Panc1 (cell line): Measurements from ENCODE around the gene ZC2HC1B. TPM values are rescaled to one million over a fixed set of nuclear protein-coding genes. Genes with fewer than 3 reads are reported as not detected.
A peak's percentile ranks its signal among the peaks of the same experiment; 100 is the strongest.

ENCODE experiments used
- ATAC-seq: fragments of 200-7000 bp; cut with Tn5 transposase; 2 replicates; pipeline ENCODE4 v1.9.1; 2020; ENCODE audit warnings: mild to moderate bottlenecking, moderate library complexity
- BruUV-seq: library from RNA; stranded (reverse); fragments of 400-500 nt; replicated peaks from 2 replicates; lab custom pipeline; 2021; lab: Mats Ljungman, UMichigan
- CTCF ChIA-PET: fragments of 300-600 bp; sonication (Branson Sonifier 250); formaldehyde crosslinking; loops from one replicate; lab custom pipeline; 2022; ENCODE audit warnings: antibody characterized with exemption; lab: Charles Lee
- POLR2A ChIA-PET: fragments of 300-600 bp; sonication (Branson Sonifier 250); formaldehyde crosslinking; loops from one replicate; lab custom pipeline; 2022; ENCODE audit warnings: antibody characterized with exemption; lab: Charles Lee
- DNase-seq: peaks from one replicate; pipeline ENCODE4 v3.0.0-alpha.2; 2010; ENCODE audit warnings: low read depth, low spot score
- H3K27ac ChIP-seq: 2 replicates; pipeline ENCODE4 v1.5.1; 2011; ENCODE audit warnings: mild to moderate bottlenecking, low read length, inconsistent platforms
- H3K27me3 ChIP-seq: fragments of 200-500 bp; sonication (Bioruptor generic); 2 replicates; pipeline ENCODE4 v1.6.0; 2014; ENCODE audit warnings: low read length, inconsistent platforms; ENCODE audit not compliant: control insufficient read depth, insufficient read depth
- H3K36me3 ChIP-seq: fragments of 200-500 bp; sonication (Bioruptor generic); 2 replicates; pipeline ENCODE4 v1.5.1; 2014; ENCODE audit warnings: inconsistent platforms, mild to moderate bottlenecking, low read length, moderate library complexity; ENCODE audit not compliant: control insufficient read depth, insufficient read depth
- H3K4me1 ChIP-seq: 2 replicates; pipeline ENCODE4 v1.5.1; 2011; ENCODE audit warnings: inconsistent platforms, mild to moderate bottlenecking, low read length, moderate library complexity; ENCODE audit not compliant: control insufficient read depth, insufficient read depth
- H3K4me3 ChIP-seq, 2 experiments: 2 replicates each; pipeline ENCODE4 v1.5.1; 2011 to 2012; ENCODE audit warnings: low read depth in 2 of 2, low read length in 2 of 2, mild to moderate bottlenecking in 2 of 2, inconsistent platforms in 1 of 2, moderate library complexity in 1 of 2
- H3K9me3 ChIP-seq: fragments of 200-500 bp; sonication (Bioruptor generic); 2 replicates; pipeline ENCODE4 v1.5.1; 2014; ENCODE audit warnings: low read depth, mild to moderate bottlenecking, inconsistent platforms, low read length, moderate library complexity; ENCODE audit not compliant: control insufficient read depth, insufficient read depth
- CTCF ChIP-seq: fragments of 450-650 bp; IDR thresholded peaks from 2 replicates; pipeline ENCODE4 v1.5.1; 2017; ENCODE audit warnings: mild to moderate bottlenecking
- POLR2AphosphoS5 ChIP-seq: IDR thresholded peaks from 2 replicates; pipeline ENCODE4 v1.6.1; 2012; ENCODE audit warnings: mild to moderate bottlenecking, low read depth, low read length, moderate library complexity
- REST ChIP-seq, 2 experiments: IDR thresholded peaks; 2 replicates each; pipeline ENCODE4 v1.6.1; 2011 to 2012; ENCODE audit warnings: low read depth in 2 of 2, control low read depth in 1 of 2, low read length in 1 of 2, mild to moderate bottlenecking in 1 of 2, moderate library complexity in 1 of 2; ENCODE audit not compliant: insufficient read depth in 1 of 2
- SIN3A ChIP-seq: IDR thresholded peaks from 2 replicates; pipeline ENCODE4 v1.6.1; 2012; ENCODE audit warnings: low read depth, mild to moderate bottlenecking, low read length, moderate library complexity, borderline replicate concordance; ENCODE audit not compliant: insufficient read depth
- TCF7L2 ChIP-seq: IDR thresholded peaks from 2 replicates; pipeline ENCODE4 v1.6.1; 2011; ENCODE audit warnings: mild to moderate bottlenecking, low read depth, low read length, inconsistent platforms
- in situ Hi-C: cut with HindIII; loops from 2 replicates; pipeline ENCODE4 v1.10.0; 2016; ENCODE audit warnings: low sequenced_read_pairs, low pct_unique_long_range_greater_than_20kb
- intact Hi-C: fragments of 100-400 bp; cut with micrococcal nuclease; formaldehyde crosslinking; loops from one replicate; pipeline ENCODE4 v1.10.0; 2022; ENCODE audit not compliant: unreplicated experiment
- total RNA-seq: library from RNA; stranded (reverse); gene quantifications from one replicate; pipeline ENCODE4 v1.2.1, GENCODE V29; 2021; ENCODE audit not compliant: unreplicated experiment

ZC2HC1B gene
- total RNA-seq, 1 experiment from 2014 or later = not detected

DNA sequence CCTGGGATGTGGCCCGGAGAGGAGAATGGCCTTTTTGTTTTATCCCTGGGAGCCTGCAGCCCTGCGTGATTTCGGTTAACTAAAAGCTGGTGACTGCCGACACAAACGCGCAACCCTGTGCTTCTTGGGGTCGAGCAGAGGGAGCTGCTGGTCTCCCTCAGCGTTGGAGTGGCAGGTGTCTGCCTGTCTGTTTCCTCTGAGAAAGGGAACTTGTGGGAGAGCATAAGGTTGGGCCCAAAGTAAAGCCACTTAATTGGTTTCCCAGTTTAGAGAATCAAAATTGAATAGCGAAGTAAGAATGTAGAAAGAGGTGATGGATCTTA, 20.6 kb upstream of the ZC2HC1B start:
- POLR2A ChIA-PET = interaction anchor here (0.5 kb wide), 1 partner anchor 358 kb away, joined by 3 read pairs; no protein-coding TSS in a partner anchor
- Histone ChIP-seq H3K27ac (peak overlapping the region; percentile 96), H3K9me3 (no peaks in the 10 kb centered on the region), H3K36me3 (peaks cover 40% of the 10 kb centered on the region), H3K4me1 (0 out of 2 replicates have a peak, but pooled peaks cover 6% of the 10 kb centered on the region), H3K4me3 (peak overlapping the region; percentile 89), H3K27me3 (no peaks in the 10 kb centered on the region)
- in situ Hi-C loops = no loop called here
- no TSS peak for BruUV-seq
- intact Hi-C loops = loop anchor here (5.0 kb wide), 1 partner anchor 166 kb away; the partner anchor contains the start of gene PHACTR2
- ATAC-seq = peak; percentile 26
- no peak for DNase-seq
- TF ChIP-seq TCF7L2 (no peak), SIN3A (no peak), CTCF (no peak), POLR2AphosphoS5 (no peak), REST (IDR thresholded peaks at IDR 0.05; ENCODE audit: insufficient read depth in 1 of 2, low read depth in 2 of 2, low read length in 1 of 2) (no peak)
- CTCF ChIA-PET = interaction anchor here (1.6 kb wide), 1 partner anchor 268 kb away, joined by 7 read pairs; no protein-coding TSS in a partner anchor

DNA sequence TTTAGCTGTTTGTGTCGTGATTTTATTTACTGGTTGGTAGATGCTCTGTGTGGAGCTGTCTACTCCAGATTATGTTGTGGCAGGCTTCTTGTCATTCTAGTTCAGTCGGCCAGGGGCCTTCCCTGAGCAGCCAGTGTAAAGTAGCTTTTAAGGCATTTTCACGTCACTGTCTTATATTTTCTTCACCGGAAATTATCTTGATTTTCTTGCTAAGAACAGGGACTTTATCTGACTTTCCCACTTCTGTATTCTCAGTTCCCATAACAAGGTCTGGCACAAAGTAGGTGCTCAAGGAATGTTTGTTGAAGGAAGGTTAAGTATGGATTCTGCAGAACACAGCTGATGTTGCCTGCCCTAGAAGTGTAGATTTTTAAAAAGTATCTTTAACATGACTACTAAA, 20.3 kb upstream of the ZC2HC1B start:
- no peak for DNase-seq
- CTCF ChIA-PET = interaction anchor here (1.6 kb wide), 1 partner anchor 269 kb away, joined by 7 read pairs; no protein-coding TSS in a partner anchor
- intact Hi-C loops (loop anchor here (5.0 kb wide), 1 partner anchor 167 kb away; the partner anchor contains the start of gene PHACTR2), in situ Hi-C loops (no loop called here)
- peak overlapping the region; percentile 89 for H3K4me3 ChIP-seq
- POLR2A ChIA-PET = interaction anchor here (0.5 kb wide), 1 partner anchor 358 kb away, joined by 3 read pairs; no protein-coding TSS in a partner anchor
- no TSS peak for BruUV-seq
- no peak for ATAC-seq
- no peaks in the 10 kb centered on the region for H3K9me3 ChIP-seq
- TF ChIP-seq CTCF (no peak), REST (IDR thresholded peaks at IDR 0.05; ENCODE audit: insufficient read depth in 1 of 2, low read depth in 2 of 2, low read length in 1 of 2) (no peak), SIN3A (no peak), POLR2AphosphoS5 (no peak), TCF7L2 (no peak)
- H3K4me1 ChIP-seq = 0 out of 2 replicates have a peak, but pooled peaks cover 6% of the 10 kb centered on the region
- no peaks in the 10 kb centered on the region for H3K27me3 ChIP-seq
- H3K27ac ChIP-seq = peak overlapping the region; percentile 96
- H3K36me3 ChIP-seq = peaks cover 42% of the 10 kb centered on the region
